T-helper 1 cell treated with Interleukin-12 subunit alpha and Interleukin-12 subunit beta and Interleukin-4 antibody, amounts not matched to agents 30 ng/mL and 1 ng/mL, for 36 hours (primary cell): Measurements from ENCODE around the gene SORCS2. TPM values are rescaled to one million over a fixed set of nuclear protein-coding genes. Genes with fewer than 3 reads are reported as not detected.
"Not testable (repeated sequence)": the region's sequence is repeated elsewhere in the genome, so short reads cannot be mapped to it uniquely, and the experiment has no call there.

ENCODE experiments used
- intact Hi-C: fragments of 100-400 bp; cut with micrococcal nuclease; formaldehyde crosslinking; loops from one replicate; pipeline ENCODE4 v1.15.1; 2024
- total RNA-seq: library from RNA; stranded (reverse); gene quantifications from 2 replicates; pipeline ENCODE4 v1.2.3, GENCODE V29; 2022

SORCS2 gene
- total RNA-seq, 1 donor from 2014 or later = not detected

DNA sequence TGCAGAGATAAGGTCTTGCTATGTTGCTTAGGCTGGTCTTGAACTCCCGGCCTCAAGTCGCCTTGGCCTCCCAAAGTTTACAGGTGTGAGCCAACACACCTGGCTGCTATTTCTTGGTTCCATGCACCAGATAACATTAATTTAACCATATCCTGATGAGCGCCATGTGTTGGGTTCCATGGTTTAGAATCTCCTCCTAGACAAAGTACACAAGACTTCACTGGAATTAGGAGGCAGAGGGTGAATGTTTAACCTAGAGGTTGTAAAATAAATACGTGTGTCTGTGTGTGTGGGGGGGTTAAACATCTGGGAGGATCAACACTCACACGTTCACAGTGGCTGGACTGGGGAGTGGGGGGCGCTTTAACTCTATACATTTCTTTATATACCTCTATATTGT, 32.4 kb upstream of the SORCS2 start:
- intact Hi-C loops = no loop called here

DNA sequence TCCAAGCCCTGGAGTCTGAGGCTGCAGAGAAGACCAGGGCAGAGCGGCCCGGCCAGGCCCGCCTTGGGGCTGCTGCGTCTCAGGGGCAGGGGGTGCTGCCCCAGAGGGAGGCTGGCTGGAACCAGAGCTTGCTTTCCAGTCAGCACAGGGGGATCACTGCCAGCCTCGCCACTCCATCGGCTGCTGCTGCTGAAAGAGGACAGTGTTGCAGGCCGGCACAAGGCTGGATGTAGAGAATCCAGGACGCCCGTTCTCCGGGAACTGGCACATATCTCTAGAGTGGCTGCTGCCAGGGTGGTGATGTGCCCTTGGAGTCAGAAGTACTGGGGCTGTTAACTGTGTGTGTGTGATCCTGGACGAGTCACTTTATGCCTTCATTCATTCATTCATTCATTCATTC, 31.9 kb upstream of the SORCS2 start:
- intact Hi-C loops = no loop called here

DNA sequence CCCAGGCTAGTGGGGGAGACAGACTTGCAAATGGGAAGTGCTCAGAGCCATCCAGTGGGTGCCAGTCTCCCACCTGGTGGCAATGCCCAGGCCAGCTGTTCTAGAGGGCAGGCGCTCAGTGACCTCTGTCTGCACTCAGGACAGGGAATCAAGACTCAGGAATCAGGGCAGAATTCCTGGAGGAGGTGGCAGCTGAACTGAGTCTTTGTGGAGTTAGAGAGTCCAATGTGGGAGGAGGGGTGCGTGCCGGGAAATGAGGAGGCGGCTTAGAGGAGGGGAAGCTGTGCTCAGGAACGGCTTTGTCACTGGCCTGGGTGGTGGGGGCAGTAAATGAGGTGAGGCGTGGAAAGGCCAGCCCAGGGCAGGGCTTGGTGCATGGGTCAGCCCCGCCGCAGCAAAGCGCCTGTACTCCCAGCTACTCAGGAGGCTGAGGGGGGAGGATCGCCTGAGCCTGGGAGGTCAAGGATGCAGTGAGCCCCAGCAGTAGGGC, 31.3 kb upstream of the SORCS2 start:
- intact Hi-C loops = no loop called here

DNA sequence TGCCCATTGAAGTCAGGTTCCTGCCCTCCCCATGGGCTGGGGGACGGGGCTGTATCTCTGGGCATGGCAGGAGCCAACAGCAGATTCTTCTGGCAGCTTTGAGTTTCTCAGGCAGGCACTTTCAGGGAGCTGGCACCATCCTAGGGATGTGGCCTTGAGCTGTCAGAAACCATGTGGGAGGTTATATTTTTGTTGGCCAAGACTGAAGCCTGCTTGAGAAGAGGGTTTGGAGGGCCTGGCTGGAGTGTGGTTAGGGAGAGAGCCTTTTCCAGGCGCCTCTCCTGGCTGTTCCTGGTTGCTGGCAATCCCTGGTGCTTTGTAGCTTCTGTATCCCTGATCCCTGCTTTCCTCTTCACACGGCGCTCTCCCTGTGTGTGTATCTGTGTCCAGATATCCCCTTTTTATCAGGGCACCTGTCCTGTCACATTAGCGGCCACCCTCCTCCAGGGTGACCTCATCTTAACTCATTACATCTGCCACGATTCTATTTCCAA, 30.6 kb upstream of the SORCS2 start:
- intact Hi-C loops = no loop called here

DNA sequence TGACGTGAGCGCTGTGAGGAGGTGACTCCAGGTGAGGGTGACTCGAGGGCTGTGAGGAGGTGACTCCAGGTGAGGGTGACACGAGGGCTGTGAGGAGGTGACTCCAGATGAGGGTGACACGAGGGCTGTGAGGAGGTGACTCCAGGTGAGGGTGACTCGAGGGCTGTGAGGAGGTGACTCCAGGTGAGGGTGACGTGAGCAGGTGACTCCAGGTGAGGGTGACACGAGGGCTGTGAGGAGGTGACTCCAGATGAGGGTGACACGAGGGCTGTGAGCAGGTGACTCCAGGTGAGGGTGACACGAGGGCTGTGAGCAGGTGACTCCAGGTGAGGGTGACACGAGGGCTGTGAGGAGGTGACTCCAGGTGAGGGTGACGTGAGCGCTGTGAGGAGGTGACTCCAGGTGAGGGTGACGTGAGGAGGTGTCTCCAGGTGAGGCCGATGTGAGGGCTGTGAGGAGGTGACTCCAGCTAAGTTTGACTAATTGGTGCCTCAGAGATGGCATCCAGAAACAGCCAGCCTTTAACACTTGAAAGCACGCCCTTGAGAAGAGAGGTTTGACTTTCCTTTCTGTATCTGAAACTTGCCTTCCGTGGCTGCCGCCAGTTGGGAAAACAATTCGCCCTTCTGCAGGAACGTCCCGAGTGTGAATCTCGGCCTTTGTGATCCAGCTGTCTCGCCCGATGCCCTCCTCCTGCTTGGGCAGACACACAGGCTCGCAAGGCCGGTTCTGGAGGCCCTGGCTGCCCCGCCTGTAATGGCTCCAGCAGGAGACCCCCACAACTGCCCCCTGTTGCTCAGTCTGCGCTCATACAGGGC, 27.1 kb upstream of the SORCS2 start:
- intact Hi-C loops = not testable (repeated sequence)

DNA sequence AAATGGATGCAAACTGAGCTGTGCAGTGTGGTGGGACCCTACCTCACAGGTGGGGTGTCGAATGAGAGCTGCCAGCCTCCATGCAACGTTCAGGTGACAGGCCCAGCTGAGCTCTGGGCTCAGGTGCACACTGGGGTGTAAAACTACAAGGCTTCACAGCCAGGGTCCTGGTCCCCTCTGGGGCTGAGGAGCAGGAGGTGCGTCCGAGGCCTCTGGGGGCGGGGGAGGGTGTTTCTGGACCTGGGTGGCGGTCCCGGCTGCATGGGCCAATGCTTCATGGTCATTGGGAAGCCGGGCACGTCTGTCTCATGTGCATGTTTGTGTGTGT, 26.5 kb upstream of the SORCS2 start:
- intact Hi-C loops = no loop called here

DNA sequence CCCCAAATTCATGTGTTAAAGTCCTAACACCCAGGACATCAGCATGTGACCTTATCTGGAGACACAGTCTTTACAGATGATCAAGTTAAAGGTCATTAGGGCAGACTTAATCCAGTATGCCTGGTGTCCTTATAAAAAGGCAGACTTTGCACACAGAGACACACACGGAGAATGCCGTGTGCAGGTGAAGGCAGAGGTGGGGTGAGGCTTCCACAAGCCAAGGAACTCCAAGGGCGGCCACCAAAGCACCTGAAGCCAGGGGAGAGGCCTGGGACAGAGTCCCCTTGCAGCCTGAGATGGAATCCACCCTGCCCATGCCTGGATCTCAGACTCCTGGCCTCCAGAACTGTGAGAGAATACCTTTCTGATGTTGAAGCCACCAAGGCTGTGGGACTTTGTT, 26.1 kb upstream of the SORCS2 start:
- intact Hi-C loops = no loop called here

DNA sequence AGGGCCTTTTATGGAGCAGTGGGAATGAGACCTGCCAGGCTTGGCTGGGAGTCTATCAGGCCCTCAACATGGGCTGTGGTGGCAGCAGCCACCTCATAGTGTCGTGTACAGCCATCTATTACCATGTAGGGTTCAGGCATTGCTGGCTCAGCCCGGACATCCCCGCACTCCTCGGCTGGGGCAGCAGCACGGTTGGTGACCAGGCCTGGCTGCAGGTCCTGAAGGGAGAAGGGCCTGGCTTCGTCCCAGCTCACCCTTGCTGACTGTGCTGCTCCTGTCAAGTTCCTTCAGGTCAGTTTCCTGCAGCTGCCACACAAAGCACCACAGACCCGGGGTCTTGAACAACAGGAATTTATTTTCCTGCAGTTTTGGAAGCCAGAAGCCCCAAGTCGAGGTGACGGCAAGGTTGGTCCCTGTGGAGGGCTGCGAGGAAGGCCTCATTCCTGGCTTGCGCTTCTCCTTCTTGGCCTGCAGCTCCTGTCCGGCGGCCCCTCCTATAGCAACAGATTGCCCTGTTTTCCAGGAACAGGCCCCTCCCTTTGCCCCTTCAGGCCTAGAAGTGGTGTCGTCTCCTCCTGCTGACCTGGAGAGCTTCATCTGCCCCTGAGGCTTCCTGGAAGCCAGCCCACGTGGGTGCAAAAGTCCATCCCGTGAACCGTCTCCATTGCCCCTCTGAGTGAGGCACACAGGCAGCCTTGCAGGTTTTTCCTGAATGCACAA, 25.2 kb upstream of the SORCS2 start:
- intact Hi-C loops = no loop called here

DNA sequence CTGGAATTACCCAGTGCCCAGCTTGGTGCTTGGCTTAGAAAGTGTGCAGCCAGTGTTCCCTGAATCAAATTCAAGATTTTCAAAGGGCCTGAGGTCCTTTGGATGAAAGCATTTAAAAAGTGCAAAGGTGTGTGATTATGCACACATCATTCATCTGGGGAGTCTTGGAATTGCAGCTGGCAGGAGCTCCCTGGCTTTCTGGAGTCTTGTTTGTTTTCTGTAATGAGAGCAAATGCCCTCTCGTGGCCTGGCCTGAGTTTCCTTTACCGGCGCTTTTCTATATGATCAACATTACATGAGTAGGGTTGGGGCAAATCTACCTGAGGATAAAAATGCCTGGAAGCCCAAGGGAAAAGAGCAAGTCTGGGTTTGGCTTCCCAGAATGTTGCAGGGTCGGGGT, 24.6 kb upstream of the SORCS2 start:
- intact Hi-C loops = no loop called here

DNA sequence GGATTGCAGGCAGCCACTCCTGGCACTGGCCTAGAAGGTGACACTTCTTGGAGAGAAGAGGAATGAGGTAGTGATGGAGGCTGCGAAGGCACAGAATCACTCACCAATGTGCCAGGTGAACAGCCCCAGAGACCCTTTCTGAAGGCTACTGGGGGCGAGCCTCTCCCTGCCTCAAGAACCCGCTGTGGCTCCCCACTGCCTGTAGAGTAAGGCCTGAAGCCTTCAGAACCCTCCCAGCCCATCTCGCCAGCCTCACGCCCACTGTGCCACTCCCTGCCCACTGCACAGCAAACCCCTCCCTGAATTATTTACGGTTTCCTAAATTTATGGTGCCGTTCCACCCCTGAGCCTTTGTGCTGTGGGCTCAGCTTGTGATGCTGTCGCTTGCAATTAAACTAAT, 24.2 kb upstream of the SORCS2 start:
- intact Hi-C loops = no loop called here

DNA sequence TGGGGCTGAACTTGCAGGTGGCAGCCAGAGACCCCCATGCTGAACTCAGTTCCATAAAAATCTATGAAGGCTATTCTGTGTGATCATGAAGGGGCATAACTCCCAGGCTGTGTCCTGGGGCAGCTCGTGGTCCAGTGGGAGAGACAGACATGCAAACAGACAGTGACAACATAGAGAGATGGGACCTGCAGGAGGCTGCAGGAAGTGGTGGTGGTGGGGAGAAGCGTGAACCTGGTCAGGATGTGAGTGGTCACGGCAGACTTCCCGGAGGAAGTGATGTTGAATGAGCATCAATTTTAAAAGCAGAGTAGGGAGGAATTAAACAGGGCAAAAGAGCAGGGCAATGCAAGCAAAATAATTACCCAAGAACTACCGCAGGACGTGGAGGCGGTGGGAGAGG, 23.2 kb upstream of the SORCS2 start:
- intact Hi-C loops = no loop called here

DNA sequence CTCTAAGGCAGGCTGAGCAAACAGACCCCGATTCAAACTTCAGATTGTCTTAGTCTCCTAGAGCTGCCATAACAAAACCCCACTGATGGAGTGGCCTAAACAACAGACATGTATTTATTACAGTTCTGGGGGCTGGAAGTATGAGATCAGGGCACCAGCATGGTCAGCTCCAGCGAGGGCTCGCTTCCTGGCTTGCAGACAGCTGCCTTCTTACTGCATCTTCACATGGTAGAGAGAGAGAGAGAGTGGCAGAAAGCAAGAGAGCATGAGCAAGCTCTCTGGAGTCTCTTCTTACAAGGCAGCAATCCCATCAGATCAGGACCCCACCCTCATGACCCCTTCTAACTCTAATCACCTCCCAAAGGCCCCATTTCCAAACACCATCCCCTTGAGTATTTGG, 22.3 kb upstream of the SORCS2 start:
- intact Hi-C loops = no loop called here

DNA sequence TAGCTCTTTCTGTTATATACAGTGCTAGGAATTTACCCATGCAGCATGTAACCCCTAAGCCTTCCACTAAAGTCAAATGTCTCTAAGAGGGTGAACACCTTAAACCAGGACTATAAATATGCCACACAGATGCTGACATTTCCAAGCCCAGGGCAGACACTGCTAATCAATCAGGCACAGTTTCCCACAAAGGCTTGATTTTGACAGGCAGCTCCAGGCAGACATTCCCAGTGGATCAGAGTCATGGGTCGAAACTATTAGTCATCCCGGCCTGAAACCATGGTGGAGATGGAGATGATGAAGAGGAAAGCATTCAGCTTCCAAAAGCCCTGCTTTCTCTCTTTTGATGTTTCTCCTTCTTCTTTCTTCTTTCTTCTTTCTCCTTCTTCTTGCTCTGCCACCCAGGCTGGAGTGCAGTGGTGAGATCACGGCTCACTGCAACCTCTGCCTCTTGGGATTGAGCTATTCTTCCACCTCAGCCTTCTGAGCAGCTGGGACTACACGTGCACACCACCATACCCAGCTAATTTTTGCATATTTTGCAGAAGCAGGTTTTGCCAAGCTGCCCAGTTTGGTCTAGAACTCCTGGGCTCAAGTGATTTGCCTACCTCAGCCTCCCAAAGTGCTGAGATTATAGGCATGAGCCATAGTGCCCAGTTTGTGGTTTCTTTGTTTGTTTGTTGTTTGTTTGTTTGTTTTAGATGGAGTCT, 21.0 kb upstream of the SORCS2 start:
- intact Hi-C loops = no loop called here

DNA sequence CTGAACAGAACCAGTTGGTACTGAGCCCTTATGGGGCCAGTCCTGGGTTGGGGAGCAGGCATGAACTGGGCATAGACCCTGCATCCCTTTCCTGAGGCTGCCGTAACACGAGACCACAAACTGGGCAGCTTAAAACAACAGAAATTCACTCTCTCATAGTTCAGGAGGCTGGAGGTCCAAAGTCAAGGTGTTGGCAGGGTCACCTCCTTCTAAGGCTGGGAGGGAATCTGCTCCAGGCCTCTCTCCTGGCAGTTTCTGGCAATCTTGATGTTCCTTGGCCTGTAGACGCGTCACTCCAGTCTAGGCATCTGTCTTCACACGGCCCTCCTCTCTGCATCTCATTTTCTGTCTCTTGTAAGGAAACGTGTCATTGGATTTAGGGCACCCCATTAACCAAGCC, 19.8 kb upstream of the SORCS2 start:
- intact Hi-C loops = no loop called here

DNA sequence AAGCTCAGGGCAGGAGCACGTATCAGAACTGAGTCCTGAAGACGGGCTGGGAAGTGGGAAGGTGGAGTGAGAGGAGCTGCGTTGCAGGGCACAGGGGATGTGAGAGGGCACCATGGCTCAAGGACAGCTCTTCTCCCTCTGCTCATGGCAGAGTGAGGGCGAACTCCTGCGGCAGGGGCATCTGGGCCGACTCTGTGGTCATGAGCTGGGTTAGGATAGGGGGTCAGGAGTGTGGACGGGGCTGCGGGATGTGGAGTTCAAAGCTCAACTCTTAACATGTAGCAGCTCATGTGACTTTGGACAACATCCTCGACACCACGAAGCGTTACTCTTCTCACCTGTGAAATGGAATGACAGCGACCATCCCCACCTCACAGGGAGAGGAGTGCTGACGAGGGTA, 19.4 kb upstream of the SORCS2 start:
- intact Hi-C loops = no loop called here

DNA sequence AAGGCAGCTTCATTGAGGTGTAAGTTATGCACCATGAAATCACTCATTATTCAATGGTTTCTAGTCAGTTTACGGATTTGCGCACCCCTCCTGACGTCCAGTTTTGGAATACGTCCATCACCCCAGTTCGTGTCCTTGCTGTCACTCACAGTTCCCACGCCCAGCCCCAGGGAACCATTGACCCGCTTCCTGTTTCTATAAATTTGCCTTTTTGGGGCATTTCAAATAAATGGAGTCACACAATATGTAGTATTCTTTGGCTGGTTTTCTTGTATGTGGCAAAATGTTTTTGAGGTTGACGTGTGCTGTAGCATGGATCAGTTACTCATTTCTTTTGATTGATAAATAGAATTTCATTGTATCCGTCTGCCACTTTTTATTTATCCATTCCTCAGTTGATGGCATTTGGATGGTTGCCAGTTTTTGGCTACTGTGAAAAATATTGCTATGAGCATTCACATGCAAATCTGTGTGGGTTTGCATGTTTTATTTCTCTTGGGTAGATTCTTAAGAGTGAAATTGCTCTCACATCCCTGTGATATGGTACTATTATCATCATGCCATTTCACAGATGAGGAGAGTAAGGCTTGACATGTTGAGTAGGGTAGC, 18.4 kb upstream of the SORCS2 start:
- intact Hi-C loops = no loop called here

DNA sequence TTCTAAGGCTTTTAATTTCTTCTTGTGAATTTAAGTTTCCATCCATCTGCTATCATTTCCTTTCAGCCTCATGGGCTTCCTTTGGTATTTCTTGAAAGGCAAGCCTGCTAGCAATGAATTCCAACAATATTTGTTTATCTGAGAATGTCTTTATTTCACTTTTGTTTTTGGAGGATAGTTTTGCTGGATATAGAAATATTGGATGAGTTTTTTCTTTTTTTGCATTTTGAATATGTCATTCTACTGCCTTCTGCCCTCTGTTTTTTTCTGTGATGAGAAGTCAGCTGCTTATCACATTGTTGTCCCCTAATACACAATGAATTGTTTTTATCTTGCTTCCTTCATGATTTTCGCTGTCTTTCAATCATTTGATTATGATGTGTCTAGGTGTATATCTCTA, 13.2 kb upstream of the SORCS2 start:
- intact Hi-C loops = no loop called here

DNA sequence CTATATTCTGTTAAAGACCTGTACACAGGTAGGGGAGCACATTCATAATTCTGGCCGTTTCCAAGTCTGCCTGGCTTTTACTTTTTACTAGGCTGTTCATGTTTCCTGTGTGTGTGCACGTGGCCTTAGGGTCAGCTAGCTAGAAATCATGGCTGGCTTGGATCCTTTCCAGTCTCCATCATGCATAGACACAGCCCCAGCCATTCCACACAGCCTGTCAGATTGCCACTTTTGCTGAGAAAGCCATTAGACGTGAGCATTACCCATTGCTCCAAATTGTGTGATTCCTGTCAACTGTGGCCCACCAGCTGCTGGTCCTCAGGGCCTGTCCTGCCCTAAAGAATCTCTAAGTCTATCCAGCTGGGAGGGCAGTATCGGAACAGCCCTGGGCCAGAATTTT, 11.4 kb upstream of the SORCS2 start:
- intact Hi-C loops = loop anchor here (5.0 kb wide), 1 partner anchor 79 kb away; no protein-coding TSS in a partner anchor

DNA sequence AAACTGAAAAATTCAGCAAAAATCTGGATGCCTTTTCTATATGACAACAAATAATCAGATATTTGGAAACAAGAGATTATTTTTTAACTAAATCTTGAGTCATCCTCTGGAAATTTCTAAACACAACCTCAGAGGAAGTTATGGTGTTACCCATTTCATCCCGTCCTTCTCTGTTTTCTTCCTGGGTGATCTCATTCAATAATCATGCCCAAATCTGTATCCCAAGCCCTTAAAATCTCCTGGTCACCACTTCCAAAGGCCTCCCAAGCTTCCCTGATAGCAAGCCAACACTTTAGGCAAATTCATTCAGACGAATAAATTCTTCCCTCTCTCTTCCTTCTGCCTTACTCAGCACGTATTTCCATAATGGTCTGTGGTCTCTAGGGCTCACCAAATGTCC, 9.7 kb upstream of the SORCS2 start:
- intact Hi-C loops = loop anchor here (5.0 kb wide), 1 partner anchor 80 kb away; no protein-coding TSS in a partner anchor

DNA sequence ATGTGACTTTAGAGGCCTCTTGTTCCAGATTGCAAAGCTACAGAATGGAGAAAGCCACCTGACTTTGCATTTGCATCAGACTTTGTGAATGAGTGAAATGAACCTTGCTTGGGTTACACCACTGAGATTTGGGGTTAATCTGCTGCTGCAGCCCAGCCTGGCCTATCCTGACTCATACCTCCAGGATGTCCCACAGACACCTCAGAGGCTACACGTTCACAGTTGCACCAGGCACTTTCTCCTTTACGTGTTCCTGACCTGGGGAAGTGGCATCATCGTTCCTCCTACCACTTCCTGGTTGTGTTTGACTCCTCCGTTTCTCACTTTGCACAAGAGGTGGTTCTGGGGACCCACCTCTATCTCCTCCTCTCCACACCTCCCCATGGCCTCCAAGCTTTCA, 9.2 kb upstream of the SORCS2 start:
- intact Hi-C loops = loop anchor here (5.0 kb wide), 1 partner anchor 81 kb away; no protein-coding TSS in a partner anchor

DNA sequence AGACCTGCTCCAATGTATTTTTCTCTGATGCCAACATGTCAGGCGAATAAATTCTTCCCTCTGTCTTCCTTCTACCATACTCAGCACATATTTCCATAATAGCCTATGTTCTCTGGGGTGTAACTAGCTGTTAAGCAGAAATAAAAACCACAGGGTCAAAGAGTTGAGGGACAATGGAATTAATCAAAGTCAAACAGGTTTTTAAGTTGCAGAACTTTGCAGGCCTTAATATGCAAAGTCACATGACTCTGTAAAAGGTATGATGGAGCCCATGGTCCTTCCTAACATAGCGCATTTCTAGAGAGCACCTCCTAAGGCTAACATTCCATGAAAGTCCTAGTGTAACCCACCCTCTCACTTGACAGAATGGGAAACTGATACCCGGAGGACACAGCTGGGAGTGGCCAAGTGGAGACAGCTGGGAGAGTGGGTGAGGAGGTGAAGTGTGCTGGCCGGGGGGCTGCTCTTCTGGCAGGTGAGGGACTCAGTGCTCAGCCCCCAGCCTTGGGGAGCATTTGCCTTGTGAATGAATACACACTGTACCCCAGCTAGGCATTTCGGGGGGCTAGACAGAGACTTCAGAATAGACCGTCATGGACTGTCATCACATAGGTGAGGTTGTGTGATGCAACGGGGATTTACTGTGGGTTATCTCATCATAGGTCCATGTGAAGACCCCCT, 8.4 kb upstream of the SORCS2 start:
- intact Hi-C loops = loop anchor here (5.0 kb wide), 1 partner anchor 82 kb away; no protein-coding TSS in a partner anchor
